GM12891 (cell line): ENCODE results near the gene ARHGAP12.

Experiments
- PAX5 ChIP-seq: IDR thresholded peaks from 2 replicates; pipeline ENCODE4 v1.6.1; 2011; ENCODE audit warnings: low read length, moderate library complexity, mild to moderate bottlenecking; ENCODE audit not compliant: insufficient read depth, severe bottlenecking
- POLR2A ChIP-seq: IDR thresholded peaks from 2 replicates; pipeline ENCODE4 v1.6.1; 2011; ENCODE audit warnings: low read depth, low read length, control low read depth
- POLR2AphosphoS5 ChIP-seq: IDR thresholded peaks from 2 replicates; pipeline ENCODE4 v1.6.1; 2011; ENCODE audit warnings: low read depth, low read length, control low read depth
- POU2F2 ChIP-seq: IDR thresholded peaks from 2 replicates; pipeline ENCODE4 v1.6.1; 2011; ENCODE audit warnings: low read depth, mild to moderate bottlenecking, control low read depth, low read length, moderate library complexity
- TAF1 ChIP-seq: IDR thresholded peaks from 2 replicates; pipeline ENCODE4 v1.6.1; 2011; ENCODE audit warnings: low read depth, low read length, control low read depth

DNA sequence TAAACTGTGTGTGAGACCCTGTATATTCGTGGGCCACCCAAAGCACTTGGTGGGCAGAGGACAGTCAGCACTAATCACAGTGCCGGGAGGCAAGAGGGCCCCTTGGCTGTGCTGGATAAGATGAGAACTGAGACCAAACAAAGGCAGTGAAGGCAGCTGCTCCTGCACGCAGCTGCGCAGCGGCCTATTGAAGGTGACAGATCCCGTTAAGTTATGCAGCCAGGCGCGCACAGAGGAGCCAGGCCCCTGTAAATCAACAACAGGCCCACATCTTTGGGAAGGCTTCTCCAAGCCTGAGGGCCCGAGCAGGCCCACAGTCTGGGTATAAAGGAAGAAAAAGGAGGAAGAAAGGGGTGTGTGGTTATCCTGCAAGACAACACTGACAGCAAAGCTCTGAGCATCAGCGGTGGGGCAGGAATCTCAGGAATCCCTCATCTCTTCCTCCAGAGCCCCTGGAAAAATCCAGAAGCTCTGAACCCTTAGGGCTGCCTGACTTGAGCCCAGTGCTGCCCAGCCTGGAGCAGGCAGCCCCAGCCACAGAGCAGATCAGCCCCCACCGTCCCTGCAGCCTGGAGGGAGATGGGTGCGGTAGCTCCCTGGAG, 154.2 kb downstream of the ARHGAP12 start:
- TF ChIP-seq POLR2A, result no peak
- no peak for TF ChIP-seq POLR2AphosphoS5
- no peak for TF ChIP-seq POU2F2
- no peak for TF ChIP-seq TAF1
- TF ChIP-seq PAX5, result no peak
